Mesendoderm (in vitro differentiated cells): ENCODE results near the gene IP6K3.

ENCODE experiments used
- DNase-seq: peaks from one replicate; pipeline ENCODE4 v3.0.0; 2013
- H2AK5ac ChIP-seq: 2 replicates; pipeline ENCODE4 v1.6.1; 2013; ENCODE audit warnings: low read length, inconsistent platforms
- H2BK120ac ChIP-seq: 2 replicates; pipeline ENCODE4 v1.6.1; 2013; ENCODE audit warnings: low read depth, mild to moderate bottlenecking, low read length, moderate library complexity, mixed read lengths
- H2BK15ac ChIP-seq: replicated peaks from 2 replicates; pipeline ENCODE4 v1.6.1; 2013; ENCODE audit warnings: low read depth, mild to moderate bottlenecking, moderate library complexity
- H2BK5ac ChIP-seq: 2 replicates; pipeline ENCODE4 v1.6.1; 2013; ENCODE audit warnings: low read length, inconsistent platforms
- H3K18ac ChIP-seq: 2 replicates; pipeline ENCODE4 v1.6.1; 2013; ENCODE audit warnings: mild to moderate bottlenecking, low read length, mixed read lengths
- H3K23ac ChIP-seq: one replicate; pipeline ENCODE4 v1.6.1; 2013; ENCODE audit warnings: low read length
- H3K27ac ChIP-seq: 2 replicates; pipeline ENCODE4 v1.5.1; 2013; ENCODE audit warnings: low read depth, mild to moderate bottlenecking, inconsistent platforms, low read length, moderate library complexity
- H3K27me3 ChIP-seq: 2 replicates; pipeline ENCODE4 v1.6.1; 2013; ENCODE audit warnings: low read length, control low read depth, mild to moderate bottlenecking, inconsistent platforms; ENCODE audit not compliant: insufficient read depth, poor library complexity
- H3K36me3 ChIP-seq: 2 replicates; pipeline ENCODE4 v1.6.1; 2013; ENCODE audit warnings: low read length, inconsistent platforms; ENCODE audit not compliant: control insufficient read depth, insufficient read depth
- H3K4ac ChIP-seq: one replicate; pipeline ENCODE4 v1.6.1; 2013; ENCODE audit warnings: low read depth, mild to moderate bottlenecking, low read length, moderate library complexity
- H3K4me1 ChIP-seq: 2 replicates; pipeline ENCODE4 v1.6.1; 2013; ENCODE audit warnings: low read depth, low read length, inconsistent platforms; ENCODE audit not compliant: control insufficient read depth
- H3K4me2 ChIP-seq: 2 replicates; pipeline ENCODE4 v1.6.1; 2013; ENCODE audit warnings: low read length
- H3K4me3 ChIP-seq: 2 replicates; pipeline ENCODE4 v1.5.1; 2013; ENCODE audit warnings: mild to moderate bottlenecking, low read length
- H3K56ac ChIP-seq: one replicate; pipeline ENCODE4 v1.6.1; 2013; ENCODE audit warnings: low read length
- H3K79me1 ChIP-seq: 2 replicates; pipeline ENCODE4 v1.6.1; 2013; ENCODE audit warnings: low read length, inconsistent platforms
- H3K79me2 ChIP-seq: 2 replicates; pipeline ENCODE4 v1.6.1; 2013; ENCODE audit warnings: mild to moderate bottlenecking, low read length; ENCODE audit not compliant: control insufficient read depth, insufficient read depth
- H3K9ac ChIP-seq: 2 replicates; pipeline ENCODE4 v1.6.1; 2013; ENCODE audit warnings: low read length, inconsistent platforms
- H4K5ac ChIP-seq: one replicate; pipeline ENCODE4 v1.6.1; 2013; ENCODE audit warnings: low read length
- H4K8ac ChIP-seq: one replicate; pipeline ENCODE4 v1.6.1; 2013; ENCODE audit warnings: low read depth, mild to moderate bottlenecking, control low read depth, low read length, moderate library complexity
- WGBS: extraction: QIAGEN DNeasy Blood & Tissue Kit; methylation state at CpG from one replicate; pipeline ENCODE4 v1.1.7; 2013; ENCODE audit warnings: low lambda C conversion rate, missing lambda C conversion rate; ENCODE audit not compliant: insufficient coverage; ENCODE audit errors: extremely low coverage; 5-methylcytosine and 5-hydroxymethylcytosine counted together

IP6K3 gene

DNA sequence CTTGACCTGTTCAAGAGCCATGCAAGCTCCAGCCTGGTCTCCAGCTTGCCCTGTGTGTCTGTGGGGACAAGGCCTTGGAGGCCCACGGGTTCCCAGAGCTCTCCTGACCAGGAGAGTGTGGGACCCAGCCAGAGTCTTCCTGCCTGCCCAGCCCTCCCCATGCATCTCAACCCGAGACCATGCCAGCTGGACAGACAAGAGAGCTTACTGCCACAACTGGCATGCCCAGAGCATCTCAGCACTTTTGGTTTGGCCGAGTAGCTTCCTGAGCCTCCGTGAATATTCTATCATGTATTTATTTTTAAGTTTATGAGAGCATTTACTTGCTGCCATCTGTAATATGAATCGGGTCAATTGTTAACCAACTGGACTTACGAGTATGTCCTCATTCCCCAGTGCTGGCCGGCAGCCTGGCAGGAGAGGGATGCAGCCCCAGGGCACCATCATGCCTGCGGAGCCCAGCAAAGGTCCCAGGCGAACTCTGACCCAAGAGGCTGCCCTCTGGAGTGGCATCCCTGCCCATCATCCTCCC lies 14.9 kb downstream of the IP6K3 start:
- no peak overlapping the region for H2BK5ac ChIP-seq
- no peak overlapping the region for H3K4me3 ChIP-seq
- H3K56ac ChIP-seq, result no peak overlapping the region
- H4K5ac ChIP-seq, result no peak overlapping the region
- H4K8ac ChIP-seq, result no peak overlapping the region
- no peak overlapping the region for H3K27ac ChIP-seq
- no peaks in the 10 kb centered on the region for H3K27me3 ChIP-seq
- no peaks in the 10 kb centered on the region for H3K36me3 ChIP-seq
- H3K4ac ChIP-seq, result no peak overlapping the region
- no peak for DNase-seq
- H3K79me2 ChIP-seq, result no peaks in the 10 kb centered on the region
- no peaks in the 10 kb centered on the region for H3K4me1 ChIP-seq
- WGBS, result no CpG with 5 or more reads among the region's 9 CpGs
- no peak overlapping the region for H3K18ac ChIP-seq
- no peaks in the 10 kb centered on the region for H3K79me1 ChIP-seq
- no peak overlapping the region for H2AK5ac ChIP-seq
- H3K23ac ChIP-seq, result no peak overlapping the region
- H3K9ac ChIP-seq, result no peak overlapping the region
- no peak overlapping the region for H3K4me2 ChIP-seq
- H2BK15ac ChIP-seq, result no peak overlapping the region
- no peak overlapping the region for H2BK120ac ChIP-seq

- Histone ChIP-seq H3K23ac (no peak overlapping the region), H3K4me2 (no peak overlapping the region), H3K4me1 (no peaks in the 10 kb centered on the region), H3K56ac (no peak overlapping the region), H3K18ac (no peak overlapping the region), H4K8ac (no peak overlapping the region), H3K79me1 (no peaks in the 10 kb centered on the region), H2BK5ac (no peak overlapping the region), H2BK15ac (no peak overlapping the region), H2BK120ac (no peak overlapping the region), H3K36me3 (no peaks in the 10 kb centered on the region), H3K27me3 (no peaks in the 10 kb centered on the region), H3K9ac (no peak overlapping the region), H3K4ac (no peak overlapping the region), H2AK5ac (no peak overlapping the region), H3K4me3 (no peak overlapping the region), H3K27ac (no peak overlapping the region), H4K5ac (no peak overlapping the region), H3K79me2 (no peaks in the 10 kb centered on the region)
- WGBS, result no CpG with 5 or more reads among the region's 7 CpGs
- DNase-seq, result no peak
Observed at GRCh38 chr6:33731035-33731434, 15.7 kb downstream of the IP6K3 start.

DNA sequence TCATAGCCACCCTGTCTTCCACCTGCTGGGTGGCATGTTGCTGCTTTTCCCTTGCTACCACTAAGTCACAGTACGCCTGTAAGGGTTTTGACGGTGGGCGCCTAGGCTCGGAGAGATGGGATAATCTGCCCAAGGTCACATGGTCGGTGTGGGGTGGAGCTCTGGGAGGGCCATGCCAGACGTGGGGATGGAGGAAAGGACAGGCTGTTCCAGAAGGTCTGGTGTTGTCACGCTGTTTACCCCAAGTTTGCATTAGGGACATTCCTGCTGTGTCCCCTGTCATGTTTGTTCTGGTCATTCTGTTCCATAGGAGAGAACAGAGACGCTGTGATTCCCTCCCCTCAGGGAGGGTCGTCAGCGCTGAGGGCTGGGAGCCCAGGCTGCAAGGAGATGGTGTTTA lies 16.1 kb downstream of the IP6K3 start:
- Histone ChIP-seq H4K8ac (no peak overlapping the region), H3K79me2 (no peaks in the 10 kb centered on the region), H2BK15ac (no peak overlapping the region), H3K4me1 (no peaks in the 10 kb centered on the region), H2BK120ac (no peak overlapping the region), H3K9ac (no peak overlapping the region), H3K27me3 (no peaks in the 10 kb centered on the region), H3K27ac (no peak overlapping the region), H3K56ac (no peak overlapping the region), H3K4me3 (no peak overlapping the region), H4K5ac (no peak overlapping the region), H3K23ac (no peak overlapping the region), H3K36me3 (no peaks in the 10 kb centered on the region), H3K4me2 (no peak overlapping the region), H3K18ac (no peak overlapping the region), H3K79me1 (no peaks in the 10 kb centered on the region), H3K4ac (no peak overlapping the region), H2BK5ac (no peak overlapping the region), H2AK5ac (no peak overlapping the region)
- WGBS, result no CpG with 5 or more reads among the region's 10 CpGs
- DNase-seq, result no peak

DNA sequence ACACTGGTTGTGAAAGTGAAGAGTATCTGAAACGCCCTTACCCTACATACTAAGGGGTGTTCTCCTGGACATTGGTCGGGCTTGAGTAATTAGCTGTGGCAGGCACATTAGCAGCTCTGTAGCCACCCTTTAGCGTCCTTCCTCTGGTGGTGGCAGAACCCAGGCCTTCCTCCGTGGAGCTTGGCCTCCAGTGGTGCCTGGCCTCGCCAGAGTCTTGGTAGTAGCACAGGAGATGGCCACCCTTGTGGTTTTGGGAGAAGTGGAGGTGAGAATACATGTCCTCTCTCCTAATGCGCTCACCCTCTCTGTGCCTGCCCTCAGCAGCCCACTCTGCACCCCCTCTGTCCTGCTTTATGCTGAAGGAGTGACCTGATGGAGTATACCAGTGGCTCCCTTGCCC lies 17.6 kb downstream of the IP6K3 start:
- Histone ChIP-seq H3K79me2 (no peaks in the 10 kb centered on the region), H3K4me1 (no peaks in the 10 kb centered on the region), H3K79me1 (no peaks in the 10 kb centered on the region), H2AK5ac (no peak overlapping the region), H3K9ac (no peak overlapping the region), H3K4me2 (no peak overlapping the region), H3K27me3 (no peaks in the 10 kb centered on the region), H3K27ac (no peak overlapping the region), H2BK5ac (no peak overlapping the region), H3K18ac (no peak overlapping the region), H3K36me3 (no peaks in the 10 kb centered on the region), H3K56ac (no peak overlapping the region), H4K5ac (no peak overlapping the region), H2BK120ac (no peak overlapping the region), H3K4me3 (no peak overlapping the region), H4K8ac (no peak overlapping the region), H3K4ac (no peak overlapping the region), H2BK15ac (no peak overlapping the region), H3K23ac (no peak overlapping the region)
- WGBS, result no CpG with 5 or more reads among the region's 6 CpGs
- DNase-seq, result no peak

DNA sequence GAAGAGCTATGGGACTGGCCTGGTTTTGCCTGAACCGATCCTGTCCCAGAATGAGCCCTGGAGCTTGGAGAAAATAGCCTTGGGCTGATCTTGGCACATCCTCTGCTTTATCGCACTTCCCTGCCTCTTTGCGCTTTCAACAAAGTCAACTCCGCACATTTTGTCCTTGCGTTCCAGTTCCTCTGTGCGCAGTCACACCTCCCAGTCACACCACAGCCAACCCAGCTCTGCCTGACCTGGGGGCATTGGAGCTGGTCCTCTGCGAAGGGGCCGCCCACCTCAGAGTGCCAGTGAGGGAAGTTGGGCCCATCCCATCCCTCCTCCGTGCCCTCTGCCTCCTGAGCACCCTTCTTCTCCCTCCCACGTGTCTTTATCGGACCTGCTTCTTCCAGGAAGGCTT lies 18.3 kb downstream of the IP6K3 start:
- H3K18ac ChIP-seq, result no peak overlapping the region
- no peak overlapping the region for H4K5ac ChIP-seq
- H3K23ac ChIP-seq, result no peak overlapping the region
- H3K4me1 ChIP-seq, result no peaks in the 10 kb centered on the region
- H2BK15ac ChIP-seq, result no peak overlapping the region
- no peak overlapping the region for H3K9ac ChIP-seq
- H3K4me2 ChIP-seq, result no peak overlapping the region
- H3K4me3 ChIP-seq, result no peak overlapping the region
- no CpG with 5 or more reads among the region's 11 CpGs for WGBS
- H2BK5ac ChIP-seq, result no peak overlapping the region
- H2AK5ac ChIP-seq, result no peak overlapping the region
- H3K4ac ChIP-seq, result no peak overlapping the region
- H4K8ac ChIP-seq, result no peak overlapping the region
- no peaks in the 10 kb centered on the region for H3K27me3 ChIP-seq
- no peak overlapping the region for H3K56ac ChIP-seq
- no peak overlapping the region for H2BK120ac ChIP-seq
- H3K79me2 ChIP-seq, result no peaks in the 10 kb centered on the region
- H3K79me1 ChIP-seq, result no peaks in the 10 kb centered on the region
- DNase-seq, result no peak
- H3K27ac ChIP-seq, result no peak overlapping the region
- H3K36me3 ChIP-seq, result no peaks in the 10 kb centered on the region

- H3K79me1 ChIP-seq, result no peaks in the 10 kb centered on the region
Observed at GRCh38 chr6:33727932-33728331, 18.8 kb downstream of the IP6K3 start.

More at GRCh38 chr6:33727932-33728331, 18.8 kb downstream of the IP6K3 start:
- Histone ChIP-seq H4K5ac (no peak overlapping the region), H4K8ac (no peak overlapping the region), H2BK120ac (no peak overlapping the region), H2BK5ac (no peak overlapping the region), H3K36me3 (no peaks in the 10 kb centered on the region), H3K9ac (no peak overlapping the region), H3K4me1 (no peaks in the 10 kb centered on the region), H2BK15ac (no peak overlapping the region), H3K27ac (no peak overlapping the region), H3K27me3 (no peaks in the 10 kb centered on the region), H3K4ac (no peak overlapping the region), H3K56ac (no peak overlapping the region), H3K79me2 (no peaks in the 10 kb centered on the region), H2AK5ac (no peak overlapping the region), H3K23ac (no peak overlapping the region), H3K4me3 (no peak overlapping the region), H3K4me2 (no peak overlapping the region), H3K18ac (no peak overlapping the region)
- DNase-seq, result no peak
- WGBS, result no CpG with 5 or more reads among the region's 11 CpGs
